Stimulated activated CD4-positive, alpha-beta T cell treated with anti-CD3 and anti-CD28 coated beads, Interleukin-1b, Interleukin-23, amount 100 ng/mL, for 1 hour (primary cell): ENCODE data around the gene ONECUT2.
"Not testable (repeated sequence)": the region's sequence is repeated elsewhere in the genome, so short reads cannot be mapped to it uniquely, and the experiment has no call there.

Experiments used
- DNase-seq, 2 donors: peaks; one replicate each; pipeline ENCODE4 v3.0.0-alpha.2; 2020; ENCODE audit warnings: low read depth in 2 of 2

Gene ONECUT2

GRCh38 chr18:57445488-57446319 is 10.5 kb downstream of the ONECUT2 start:
- DNase-seq = no peak

GRCh38 chr18:57446322-57446721 is 11.1 kb downstream of the ONECUT2 start:
- DNase-seq = no peak

GRCh38 chr18:57447154-57447621 is 12.0 kb downstream of the ONECUT2 start:
- DNase-seq = no peak

GRCh38 chr18:57455576-57456129 is 20.5 kb downstream of the ONECUT2 start:
- no peak for DNase-seq

- DNase-seq = no peak
Observed at GRCh38 chr18:57461652-57462269, 26.6 kb downstream of the ONECUT2 start.

GRCh38 chr18:57466307-57466706 is 31.1 kb downstream of the ONECUT2 start:
- no peak for DNase-seq

- no peak for DNase-seq
Observed at GRCh38 chr18:57466745-57467409, 31.7 kb downstream of the ONECUT2 start.

- DNase-seq = no peak
Observed at GRCh38 chr18:57469884-57470283, 34.7 kb downstream of the ONECUT2 start.

GRCh38 chr18:57475408-57475807 is 40.2 kb downstream of the ONECUT2 start:
- no peak for DNase-seq

- no peak for DNase-seq
Observed at GRCh38 chr18:57475903-57476302, 40.7 kb downstream of the ONECUT2 start.

- no peak for DNase-seq
Observed at GRCh38 chr18:57480733-57481132, 45.6 kb downstream of the ONECUT2 start.

GRCh38 chr18:57497372-57498294 is 62.5 kb downstream of the ONECUT2 start:
- no peak for DNase-seq

- no peak for DNase-seq
Observed at GRCh38 chr18:57498682-57499256, 63.6 kb downstream of the ONECUT2 start.

- DNase-seq = no peak
Observed at GRCh38 chr18:57502624-57503023, 67.5 kb downstream of the ONECUT2 start.

GRCh38 chr18:57505231-57505630 is 70.1 kb downstream of the ONECUT2 start:
- DNase-seq = no peak

GRCh38 chr18:57516056-57516455 is 80.9 kb downstream of the ONECUT2 start:
- DNase-seq = no peak

- DNase-seq = no peak
Observed at GRCh38 chr18:57518533-57518932, 83.4 kb downstream of the ONECUT2 start.

GRCh38 chr18:57519668-57520424 is 84.7 kb downstream of the ONECUT2 start:
- no peak for DNase-seq

- DNase-seq = not testable (repeated sequence)
Observed at GRCh38 chr18:57522348-57522747, 87.2 kb downstream of the ONECUT2 start.
